Measurements from ENCODE around the gene DOK4.
"Not testable (repeated sequence)": the region's sequence is repeated elsewhere in the genome, so short reads cannot be mapped to it uniquely, and the experiment has no call there.

DOK4 gene

DNA sequence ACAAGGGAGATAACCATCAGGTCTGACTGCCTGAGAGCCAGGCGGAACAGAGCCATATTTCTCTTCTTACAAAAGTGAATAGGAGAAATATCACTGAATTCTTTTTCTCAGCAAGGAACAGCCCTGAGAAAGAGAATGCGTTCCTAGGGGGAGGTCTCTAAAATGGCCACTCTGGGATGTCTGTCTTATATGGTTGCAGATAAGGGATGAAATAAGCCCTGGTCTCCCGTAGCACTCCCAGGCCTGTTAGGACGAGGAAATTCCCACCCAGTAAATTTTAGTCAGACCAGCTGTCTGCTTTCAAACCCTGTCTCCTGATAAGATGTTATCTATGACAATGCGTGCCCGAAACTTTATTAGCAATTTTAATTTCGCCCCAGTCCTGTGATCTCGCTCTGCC lies 46.3 kb downstream of the DOK4 start:
- DNase-seq = not testable (repeated sequence)

DNA sequence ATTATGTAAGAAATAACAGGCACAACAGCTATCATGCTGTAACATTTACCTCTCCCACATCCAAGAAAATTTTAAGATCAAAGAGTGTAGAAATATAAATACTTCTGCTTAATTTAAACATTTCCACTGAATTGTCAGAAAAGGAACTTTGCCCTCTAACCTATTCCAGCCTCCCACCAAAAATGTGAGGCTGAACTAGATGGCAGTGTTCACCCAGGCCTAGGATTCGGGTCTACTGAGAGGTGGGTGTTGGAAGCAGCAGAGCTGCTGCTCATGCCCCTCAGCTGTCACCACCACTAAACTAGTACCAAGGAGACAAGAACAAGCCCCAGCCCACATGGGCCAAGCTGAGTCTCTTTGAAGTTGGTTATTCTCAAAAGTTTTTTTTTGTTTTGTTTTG lies 50.5 kb downstream of the DOK4 start:
- no peak for DNase-seq

DNA sequence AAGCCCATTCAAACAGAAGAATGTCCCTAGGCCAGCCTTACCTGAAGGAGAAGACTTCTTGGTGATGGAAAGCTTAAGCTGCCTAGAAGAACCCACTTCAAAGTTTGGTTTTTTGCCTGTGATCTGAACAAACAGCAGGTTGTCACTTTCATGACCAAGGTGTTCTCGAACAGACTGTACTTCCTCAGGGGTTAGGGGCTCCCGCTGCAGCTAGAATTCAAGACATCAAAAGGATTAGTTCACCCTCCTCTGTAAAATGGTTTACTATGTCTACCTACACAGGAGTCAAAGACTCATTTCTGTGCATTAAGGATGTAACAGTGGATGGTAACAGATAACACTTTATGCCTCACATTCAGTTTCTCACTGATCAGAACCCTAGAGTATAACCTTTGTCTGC lies 52.3 kb downstream of the DOK4 start:
- DNase-seq = no peak

DNA sequence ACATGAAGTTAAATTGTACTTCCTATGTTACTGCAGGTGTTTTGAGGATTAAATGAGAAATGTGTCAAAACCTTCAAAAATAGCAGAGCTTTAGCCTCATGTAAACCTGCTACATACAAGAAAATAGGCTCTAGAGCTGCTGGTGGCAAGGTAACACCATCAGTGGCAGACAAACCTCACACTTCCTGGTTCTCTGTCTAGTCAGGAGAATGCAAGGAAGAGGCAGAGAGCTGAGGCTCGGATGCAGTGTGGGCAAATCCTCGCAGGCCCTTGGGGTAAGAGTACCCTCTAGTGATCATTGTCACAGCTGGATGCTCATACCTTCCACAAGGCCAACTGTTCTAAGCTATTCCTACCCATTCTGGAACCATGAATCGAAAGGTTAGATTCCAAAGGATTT lies 53.3 kb downstream of the DOK4 start:
- DNase-seq = no peak

DNA sequence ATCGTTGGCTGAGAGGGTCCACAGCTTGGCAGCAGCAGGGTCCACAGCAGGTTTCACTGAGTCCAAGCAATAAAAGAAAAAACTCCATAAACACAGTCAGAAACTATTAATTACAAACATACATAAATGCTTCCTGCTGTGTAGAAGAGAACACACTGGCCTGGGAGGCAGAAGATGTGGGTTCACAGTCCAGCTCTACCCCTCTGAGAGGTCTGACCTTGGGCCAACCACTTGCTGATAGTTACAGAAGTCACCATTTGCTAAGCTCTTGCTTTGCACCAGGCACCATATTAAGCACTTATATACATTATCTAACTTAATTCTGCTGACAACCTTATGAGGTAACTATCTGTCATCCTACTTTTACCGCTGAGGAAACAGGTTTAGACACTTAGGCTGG lies 53.8 kb downstream of the DOK4 start:
- no peak for DNase-seq

DNA sequence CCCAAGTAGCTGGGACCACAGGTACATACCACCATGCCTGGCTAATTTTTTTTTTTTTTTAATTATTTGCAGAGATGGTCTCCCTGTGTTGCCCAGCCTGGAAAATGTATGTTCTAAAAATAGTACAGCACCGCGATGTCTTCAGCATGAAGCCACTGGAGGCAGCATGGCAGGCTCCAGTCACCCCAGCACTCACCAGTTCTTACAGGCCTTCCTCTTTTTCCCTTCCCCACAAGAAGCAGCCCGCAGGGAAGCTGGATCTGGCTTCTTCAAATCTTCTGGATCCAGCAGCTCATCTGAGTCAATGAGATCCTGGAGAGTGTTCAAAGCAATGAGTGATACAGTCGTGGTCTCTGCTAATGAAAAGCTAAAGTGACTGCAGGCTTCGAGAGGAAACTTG lies 55.3 kb downstream of the DOK4 start:
- no peak for DNase-seq

DNA sequence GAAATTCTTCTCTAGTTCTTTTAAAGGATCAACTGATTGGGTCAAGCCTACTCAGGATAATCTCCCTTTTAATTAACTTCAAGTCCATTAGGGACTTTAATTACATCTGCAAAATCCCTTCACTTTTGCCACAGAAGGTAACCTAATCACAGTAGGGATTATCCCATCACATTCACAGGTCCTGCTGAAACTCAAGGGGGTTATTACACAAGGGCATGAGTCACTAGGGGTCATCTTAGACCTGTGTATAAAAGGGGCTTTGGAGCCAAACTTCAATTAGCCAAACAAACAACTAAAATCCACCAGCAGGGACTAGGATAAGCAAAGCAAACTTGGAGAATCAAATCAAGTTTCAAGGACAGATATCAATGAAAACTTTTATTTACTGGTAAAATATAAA lies 58.5 kb downstream of the DOK4 start:
- no peak for DNase-seq

DNA sequence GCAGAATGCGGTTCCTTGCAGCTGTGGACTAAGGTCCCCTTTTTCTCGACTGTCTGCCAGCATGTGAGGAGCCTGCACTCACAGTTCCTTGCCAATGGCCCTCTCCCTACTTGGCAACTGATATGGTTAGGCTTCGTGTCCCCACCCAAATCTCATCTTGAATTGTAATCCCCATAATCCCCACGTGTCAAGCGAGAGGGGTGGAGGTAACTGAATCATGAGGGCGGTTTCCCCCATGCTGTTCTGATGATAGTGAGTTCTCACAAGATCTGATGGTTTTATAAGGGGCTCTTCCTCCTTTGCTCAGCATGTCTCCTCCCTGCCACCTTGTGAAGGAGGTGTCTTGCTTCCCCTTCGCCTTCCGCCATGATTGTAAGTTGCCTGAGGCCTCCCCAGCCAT lies 59.0 kb downstream of the DOK4 start:
- DNase-seq = no peak

DNA sequence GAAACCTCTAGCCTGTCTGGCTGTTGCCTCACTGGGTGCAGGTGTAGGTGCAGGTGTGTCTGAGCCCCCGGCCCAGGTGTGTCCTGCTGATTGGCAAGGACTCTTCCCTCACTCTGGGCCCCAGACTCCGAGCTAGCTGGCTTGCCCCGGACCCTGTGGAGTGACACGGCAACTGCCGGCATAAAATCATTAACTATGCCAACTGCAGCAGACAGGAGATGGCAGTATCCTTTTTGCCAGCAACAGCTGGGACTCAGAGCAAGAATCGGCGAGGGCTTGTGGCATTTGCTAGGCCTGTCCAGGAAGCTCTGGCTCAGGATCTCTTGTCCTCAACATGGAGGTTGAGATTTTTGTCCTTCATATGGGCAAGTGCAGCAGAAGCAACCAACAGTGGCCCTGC lies 59.9 kb downstream of the DOK4 start:
- no peak for DNase-seq

DNA sequence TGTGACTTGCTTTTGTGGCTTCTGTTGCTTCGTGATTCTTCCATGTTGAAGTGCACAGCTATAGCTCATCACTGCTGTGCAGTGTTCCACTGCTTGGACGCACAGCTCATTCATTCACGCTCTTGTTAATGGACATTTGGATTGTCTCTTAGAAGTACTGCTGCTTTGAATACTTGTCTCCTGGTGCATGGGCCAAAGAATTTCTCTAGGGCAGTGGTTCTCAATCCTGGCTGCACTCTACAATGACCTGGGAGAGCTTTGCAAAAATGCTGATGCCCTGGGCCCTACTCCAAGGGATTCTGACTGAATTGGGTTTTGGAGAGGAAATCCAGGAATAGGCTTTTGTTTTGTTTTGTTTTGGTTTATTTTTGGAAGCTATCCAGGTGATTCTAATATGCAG lies 61.7 kb downstream of the DOK4 start:
- no peak for DNase-seq

DNA sequence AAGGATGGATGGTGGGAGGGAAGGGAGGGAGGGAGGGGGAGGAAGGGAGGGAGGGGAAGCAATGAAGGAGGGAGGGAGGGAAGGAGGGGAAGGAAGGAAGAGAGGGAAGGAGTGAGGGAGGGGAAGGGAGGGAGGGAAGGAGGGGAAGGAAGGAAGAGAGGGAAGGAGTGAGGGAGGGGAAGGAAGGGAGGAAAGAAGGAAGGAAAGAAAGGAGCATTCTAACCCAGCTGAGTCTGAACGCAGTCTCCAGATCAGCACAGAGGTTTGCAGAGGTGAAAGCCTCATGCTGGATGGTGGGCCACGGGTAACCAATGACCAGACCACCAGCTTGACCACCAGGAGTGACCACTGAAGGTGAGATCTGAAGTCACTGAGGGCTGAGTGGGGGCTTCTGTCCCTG lies 63.1 kb downstream of the DOK4 start:
- DNase-seq = no peak

DNA sequence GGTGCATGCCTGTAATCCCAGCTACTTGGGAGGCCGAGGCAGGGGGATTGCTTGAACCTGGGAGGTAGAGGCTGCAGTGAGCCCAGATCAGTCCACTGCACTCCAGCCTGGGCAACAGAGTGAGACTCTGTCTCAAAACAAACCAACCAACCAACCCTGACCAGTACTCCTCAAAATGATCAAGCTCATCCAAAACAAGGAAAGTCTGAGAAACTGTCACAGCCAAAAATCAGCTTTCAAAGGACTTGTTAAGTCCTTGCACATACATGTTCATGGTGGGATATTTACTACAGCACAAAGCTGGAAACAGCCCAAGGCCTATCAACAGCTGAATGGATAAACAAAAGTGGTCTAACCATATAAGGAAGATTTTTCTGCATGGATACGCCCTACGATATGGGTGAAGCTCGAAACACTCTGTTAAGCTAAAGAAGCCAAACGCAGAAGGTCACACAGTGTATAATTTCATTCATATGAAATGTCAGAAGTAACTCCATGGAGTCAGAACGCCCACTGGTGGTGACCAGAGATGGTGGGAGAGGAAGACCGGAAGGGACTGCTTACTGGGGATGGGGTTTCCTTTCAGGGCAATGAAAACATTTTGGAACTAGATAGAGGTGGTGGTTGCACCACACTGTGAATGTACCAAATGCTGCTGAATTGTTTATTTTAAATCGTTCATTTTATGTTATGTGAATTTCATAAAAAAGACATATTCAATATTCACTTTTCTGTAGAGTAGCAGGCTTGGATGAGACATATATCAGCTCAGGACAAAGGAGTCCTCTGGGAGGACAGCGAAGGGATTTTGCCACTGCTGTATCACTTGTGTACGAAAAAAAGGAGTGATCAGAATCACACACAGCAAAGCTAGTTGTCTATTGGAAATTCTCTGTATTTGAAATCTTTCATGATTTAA lies 64.0 kb downstream of the DOK4 start:
- DNase-seq = no peak

All from DMS79 treated with DMSO at 0.1 percent for 48 hours (cell line).